ENCODE data around the gene SBF2. TPM values are rescaled to one million over a fixed set of nuclear protein-coding genes. Genes with fewer than 3 reads are reported as not detected.

The SBF2 gene
- total RNA-seq, 1 donor from 2014 or later: 44.9 TPM

DNA sequence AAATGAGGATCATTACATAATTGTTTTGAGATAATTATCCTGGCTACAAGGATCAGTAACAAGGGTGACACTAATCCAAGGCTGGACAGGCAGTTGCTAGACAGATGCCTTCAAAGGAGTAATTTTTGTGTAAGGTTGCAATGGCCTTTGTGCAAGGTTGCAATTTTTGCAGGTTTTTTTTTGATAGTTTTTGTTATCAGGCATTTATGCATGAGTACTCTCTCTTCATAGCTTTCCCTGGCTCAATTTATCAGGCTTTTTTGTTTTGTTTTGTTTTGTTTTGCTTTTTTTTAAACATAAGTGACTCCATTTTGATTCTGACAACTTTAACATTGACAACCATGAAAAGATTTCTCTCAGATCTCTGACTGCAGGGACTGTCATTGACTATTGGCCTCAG, 519.9 kb downstream of the SBF2 start:
- TF ChIP-seq, protein P1, sequence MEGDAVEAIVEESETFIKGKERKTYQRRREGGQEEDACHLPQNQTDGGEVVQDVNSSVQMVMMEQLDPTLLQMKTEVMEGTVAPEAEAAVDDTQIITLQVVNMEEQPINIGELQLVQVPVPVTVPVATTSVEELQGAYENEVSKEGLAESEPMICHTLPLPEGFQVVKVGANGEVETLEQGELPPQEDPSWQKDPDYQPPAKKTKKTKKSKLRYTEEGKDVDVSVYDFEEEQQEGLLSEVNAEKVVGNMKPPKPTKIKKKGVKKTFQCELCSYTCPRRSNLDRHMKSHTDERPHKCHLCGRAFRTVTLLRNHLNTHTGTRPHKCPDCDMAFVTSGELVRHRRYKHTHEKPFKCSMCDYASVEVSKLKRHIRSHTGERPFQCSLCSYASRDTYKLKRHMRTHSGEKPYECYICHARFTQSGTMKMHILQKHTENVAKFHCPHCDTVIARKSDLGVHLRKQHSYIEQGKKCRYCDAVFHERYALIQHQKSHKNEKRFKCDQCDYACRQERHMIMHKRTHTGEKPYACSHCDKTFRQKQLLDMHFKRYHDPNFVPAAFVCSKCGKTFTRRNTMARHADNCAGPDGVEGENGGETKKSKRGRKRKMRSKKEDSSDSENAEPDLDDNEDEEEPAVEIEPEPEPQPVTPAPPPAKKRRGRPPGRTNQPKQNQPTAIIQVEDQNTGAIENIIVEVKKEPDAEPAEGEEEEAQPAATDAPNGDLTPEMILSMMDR (IDR thresholded peaks at IDR 0.05; ENCODE audit: unreplicated experiment): no peak
- Mint-ChIP-seq H3K27ac (no peak overlapping the region), H3K4me3 (ENCODE audit: low read depth) (no peak overlapping the region), H3K27me3 (no peaks in the 10 kb centered on the region), H3K36me3 (ENCODE audit: insufficient read depth) (peaks cover 8% of the 10 kb centered on the region), H3K4me1 (ENCODE audit: low read depth) (peaks cover 14% of the 10 kb centered on the region), H3K9me3 (ENCODE audit: low read depth) (no peaks in the 10 kb centered on the region)
- DNase-seq (ENCODE audit: low spot score, unreplicated experiment): no peak

- TF ChIP-seq, protein P1 (IDR thresholded peaks at IDR 0.05; ENCODE audit: unreplicated experiment): no peak
These were observed 520.5 kb downstream of the SBF2 start for GRCh38 chr11:9773524-9773923.

GRCh38 chr11:9772218-9772617, 521.8 kb downstream of the SBF2 start:
- Mint-ChIP-seq H3K36me3 (ENCODE audit: insufficient read depth) (peaks cover 6% of the 10 kb centered on the region), H3K9me3 (ENCODE audit: low read depth) (no peaks in the 10 kb centered on the region), H3K4me1 (ENCODE audit: low read depth) (peaks cover 10% of the 10 kb centered on the region), H3K27ac (no peak overlapping the region), H3K27me3 (no peaks in the 10 kb centered on the region), H3K4me3 (ENCODE audit: low read depth) (no peak overlapping the region)
- TF ChIP-seq, protein P1 (IDR thresholded peaks at IDR 0.05; ENCODE audit: unreplicated experiment): no peak
- DNase-seq (ENCODE audit: low spot score, unreplicated experiment): no peak

More at GRCh38 chr11:9773524-9773923, 520.5 kb downstream of the SBF2 start:
- Mint-ChIP-seq H3K27me3 (no peaks in the 10 kb centered on the region), H3K36me3 (ENCODE audit: insufficient read depth) (peaks cover 8% of the 10 kb centered on the region), H3K4me3 (ENCODE audit: low read depth) (no peak overlapping the region), H3K9me3 (ENCODE audit: low read depth) (no peaks in the 10 kb centered on the region), H3K4me1 (ENCODE audit: low read depth) (peaks cover 14% of the 10 kb centered on the region), H3K27ac (no peak overlapping the region)
- DNase-seq (ENCODE audit: low spot score, unreplicated experiment): no peak

DNA sequence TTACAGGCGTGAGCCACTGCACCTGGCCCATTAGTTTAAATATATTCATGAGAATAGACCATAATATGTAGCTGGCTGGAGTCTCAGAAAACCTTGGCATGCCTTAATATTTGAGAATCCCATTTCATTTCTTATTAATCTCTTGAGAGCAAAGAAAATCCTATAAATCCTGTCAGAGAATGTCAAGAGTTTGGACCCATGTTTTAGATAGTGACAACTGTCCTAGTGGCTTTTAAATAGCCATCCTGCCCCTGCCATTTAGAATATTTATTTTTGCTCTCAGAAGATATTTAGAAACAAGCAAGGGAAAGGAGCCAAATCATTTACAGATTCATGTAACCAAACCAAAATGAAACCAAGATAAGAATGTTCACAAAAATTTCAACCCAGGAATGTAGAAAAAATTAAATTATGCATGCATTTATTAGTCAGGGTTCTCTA, 522.9 kb downstream of the SBF2 start:
- Mint-ChIP-seq H3K27ac (no peak overlapping the region), H3K4me1 (ENCODE audit: low read depth) (peaks cover 5% of the 10 kb centered on the region), H3K9me3 (ENCODE audit: low read depth) (no peaks in the 10 kb centered on the region), H3K27me3 (no peaks in the 10 kb centered on the region), H3K36me3 (ENCODE audit: insufficient read depth) (peaks cover 5% of the 10 kb centered on the region), H3K4me3 (ENCODE audit: low read depth) (no peak overlapping the region)
- DNase-seq (ENCODE audit: low spot score, unreplicated experiment): no peak
- TF ChIP-seq, protein P1 (IDR thresholded peaks at IDR 0.05; ENCODE audit: unreplicated experiment): no peak

DNA sequence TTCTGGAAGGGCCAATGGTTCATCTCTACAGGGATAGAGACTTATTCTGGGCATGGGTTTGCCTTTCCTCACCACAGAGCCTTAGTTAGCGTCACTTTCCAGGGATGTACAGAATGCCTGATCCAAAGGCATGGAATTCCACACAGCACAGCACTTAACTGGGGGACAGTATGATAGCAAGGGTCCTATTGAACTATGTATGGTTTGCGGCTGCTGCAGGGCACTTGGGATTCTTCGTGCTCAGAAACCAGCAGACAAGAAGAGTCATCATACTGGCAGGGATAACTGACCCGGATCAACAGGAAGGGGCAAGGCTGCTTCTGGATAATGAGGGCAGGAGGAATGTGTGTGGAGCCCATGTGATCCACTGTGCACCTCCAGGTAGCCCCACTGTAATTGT, 524.4 kb downstream of the SBF2 start:
- peaks cover 11% of the 10 kb centered on the region for H3K4me1 Mint-ChIP-seq (ENCODE audit: low read depth)
- no peak for DNase-seq (ENCODE audit: low spot score, unreplicated experiment)
- peaks cover 5% of the 10 kb centered on the region for H3K36me3 Mint-ChIP-seq (ENCODE audit: insufficient read depth)
- no peaks in the 10 kb centered on the region for H3K27me3 Mint-ChIP-seq
- H3K4me3 Mint-ChIP-seq (ENCODE audit: low read depth): no peak overlapping the region
- TF ChIP-seq, protein P1 (IDR thresholded peaks at IDR 0.05; ENCODE audit: unreplicated experiment): no peak
- no peak overlapping the region for H3K27ac Mint-ChIP-seq
- H3K9me3 Mint-ChIP-seq (ENCODE audit: low read depth): no peaks in the 10 kb centered on the region
